DND-41 (cell line): Measurements from ENCODE around the gene FBXW8.

Source experiments
- CTCF ChIP-seq: IDR thresholded peaks from 2 replicates; pipeline ENCODE4 v1.5.1; 2012; ENCODE audit warnings: borderline replicate concordance, low read length, moderate library complexity, mild to moderate bottlenecking; ENCODE audit not compliant: poor library complexity, severe bottlenecking; ENCODE audit errors: extremely low read depth
- EZH2 ChIP-seq: IDR thresholded peaks from 3 replicates; pipeline ENCODE4 v1.6.1; 2012; ENCODE audit warnings: borderline replicate concordance, low read depth, mild to moderate bottlenecking, moderate library complexity, low read length, inconsistent platforms; ENCODE audit not compliant: severe bottlenecking

GRCh38 chr12:117049295-117049694 is 138.5 kb downstream of the FBXW8 start:
- no peak for TF ChIP-seq CTCF
- no peak for TF ChIP-seq EZH2
